ENCODE measurements around the gene PCDHGA1. TPM values are rescaled to one million over a fixed set of nuclear protein-coding genes. Genes with fewer than 3 reads are reported as not detected.

Gene PCDHGA1
- polyA plus RNA-seq, 1 donor (not counting 4 experiments of a cell fraction or from before 2014, with no cell fraction given): 0.09 TPM

DNA sequence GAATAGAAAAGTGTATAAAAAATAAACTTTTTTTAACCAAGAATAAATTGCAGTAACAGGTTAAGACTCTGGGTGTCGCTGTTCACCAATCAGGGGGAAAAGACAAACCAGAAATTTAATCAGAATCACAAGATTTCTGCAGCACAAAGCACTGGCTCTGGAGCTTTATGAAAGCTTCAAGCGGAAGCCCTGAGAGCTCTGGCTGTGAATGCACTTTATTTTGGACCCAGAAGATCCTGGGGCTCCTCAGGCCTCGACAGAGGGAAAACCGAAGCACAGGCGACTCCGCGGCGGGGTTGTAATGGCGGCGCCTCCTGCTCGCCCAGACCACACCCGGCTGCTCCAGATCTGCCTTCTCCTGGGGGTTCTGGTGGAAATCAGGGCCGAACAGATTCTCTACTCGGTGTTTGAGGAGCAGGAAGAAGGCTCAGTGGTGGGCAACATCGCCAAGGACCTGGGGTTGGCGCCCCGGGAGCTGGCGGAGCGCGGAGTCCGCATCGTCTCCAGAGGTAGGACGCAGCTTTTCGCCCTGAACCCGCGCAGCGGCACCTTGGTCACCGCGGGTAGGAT lies 24.7 kb downstream of the PCDHGA1 start, which contains the start of gene PCDHGA4:
Gene PCDHGA4 (plus strand): TSS at position 122 of the 570 bp plus-strand sequence. CDS start 87 bp downstream, at position 209.
- no peak within 1 kb of the TSS for H3K9ac ChIP-seq (ENCODE audit: control insufficient read depth, extremely low read depth, insufficient read depth, low read length)
- peaks cover 8% of the 10 kb centered on the region for H3K27me3 ChIP-seq (ENCODE audit: control insufficient read depth, extremely low read depth, insufficient read depth, low read length)
- H3K4me2 ChIP-seq (ENCODE audit: control insufficient read depth, extremely low read depth, insufficient read depth, low read depth, low read length): no peak within 1 kb of the TSS
- no peak for DNase-seq (ENCODE audit: low read depth, low spot score)
- H3K9me1 ChIP-seq (ENCODE audit: control insufficient read depth, extremely low read depth, insufficient read depth, low read length): no peaks in the 10 kb centered on the region
- H3K27ac ChIP-seq (ENCODE audit: control insufficient read depth, insufficient read depth, low read length): no peak within 1 kb of the TSS
- dilution Hi-C loops (cut with MboI; ENCODE audit: extremely low pct_ligation_motif_present, low sequenced_read_pairs): no loop called here
- H4K20me1 ChIP-seq (ENCODE audit: control insufficient read depth, extremely low read depth, insufficient read depth, low read length): no peaks in the 10 kb centered on the region
- H2AFZ ChIP-seq (ENCODE audit: control insufficient read depth, low read length): no peak within 1 kb of the TSS
- H3K9me3 ChIP-seq (ENCODE audit: control insufficient read depth, low read depth, low read length): peaks cover 9% of the 10 kb centered on the region
- H3K4me1 ChIP-seq (ENCODE audit: control insufficient read depth, extremely low read depth, insufficient read depth, low read length): no peaks in the 10 kb centered on the region
- TF ChIP-seq, protein P1, sequence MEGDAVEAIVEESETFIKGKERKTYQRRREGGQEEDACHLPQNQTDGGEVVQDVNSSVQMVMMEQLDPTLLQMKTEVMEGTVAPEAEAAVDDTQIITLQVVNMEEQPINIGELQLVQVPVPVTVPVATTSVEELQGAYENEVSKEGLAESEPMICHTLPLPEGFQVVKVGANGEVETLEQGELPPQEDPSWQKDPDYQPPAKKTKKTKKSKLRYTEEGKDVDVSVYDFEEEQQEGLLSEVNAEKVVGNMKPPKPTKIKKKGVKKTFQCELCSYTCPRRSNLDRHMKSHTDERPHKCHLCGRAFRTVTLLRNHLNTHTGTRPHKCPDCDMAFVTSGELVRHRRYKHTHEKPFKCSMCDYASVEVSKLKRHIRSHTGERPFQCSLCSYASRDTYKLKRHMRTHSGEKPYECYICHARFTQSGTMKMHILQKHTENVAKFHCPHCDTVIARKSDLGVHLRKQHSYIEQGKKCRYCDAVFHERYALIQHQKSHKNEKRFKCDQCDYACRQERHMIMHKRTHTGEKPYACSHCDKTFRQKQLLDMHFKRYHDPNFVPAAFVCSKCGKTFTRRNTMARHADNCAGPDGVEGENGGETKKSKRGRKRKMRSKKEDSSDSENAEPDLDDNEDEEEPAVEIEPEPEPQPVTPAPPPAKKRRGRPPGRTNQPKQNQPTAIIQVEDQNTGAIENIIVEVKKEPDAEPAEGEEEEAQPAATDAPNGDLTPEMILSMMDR (optimal IDR thresholded peaks at IDR 0.05 in 1 of 3, IDR thresholded peaks at IDR 0.05 in 1 of 3, conservative IDR thresholded peaks at IDR 0.05 in 1 of 3; ENCODE audit: extremely low read depth in 1 of 3, insufficient read depth in 2 of 3, low read length in 3 of 3): peak in 2 of 3 experiments; percentile 15 to 34
- no peak for TF ChIP-seq EZH2 (IDR thresholded peaks at IDR 0.05; ENCODE audit: low read length)
- H3K36me3 ChIP-seq (ENCODE audit: control insufficient read depth in 2 of 2, extremely low read depth in 1 of 2, insufficient read depth in 2 of 2, low read length in 2 of 2): no peaks in the 10 kb centered on the region
- no peak for FAIRE-seq
- H3K79me2 ChIP-seq (ENCODE audit: control insufficient read depth, insufficient read depth, low read length): no peaks in the 10 kb centered on the region
- peak within 1 kb of the TSS in 1 of 3 experiments; percentile 26 for H3K4me3 ChIP-seq (ENCODE audit: control insufficient read depth in 2 of 3, extremely low read depth in 1 of 3, insufficient read depth in 2 of 3, low read depth in 1 of 3, low read length in 3 of 3)

DNA sequence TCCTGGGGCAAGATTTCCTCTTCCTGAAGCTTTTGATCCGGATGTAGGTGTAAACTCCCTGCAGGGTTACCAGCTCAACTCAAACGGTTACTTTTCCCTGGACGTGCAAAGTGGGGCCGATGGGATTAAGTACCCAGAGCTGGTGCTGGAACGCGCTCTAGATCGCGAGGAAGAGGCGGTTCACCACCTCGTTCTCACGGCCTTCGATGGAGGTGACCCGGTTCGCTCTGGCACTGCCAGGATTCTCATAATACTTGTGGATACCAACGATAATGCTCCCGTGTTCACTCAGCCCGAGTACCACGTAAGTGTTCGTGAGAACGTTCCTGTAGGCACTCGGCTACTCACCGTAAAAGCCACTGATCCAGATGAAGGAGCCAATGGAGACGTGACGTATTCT lies 25.3 kb downstream of the PCDHGA1 start:
- DNase-seq (ENCODE audit: low read depth, low spot score) (no peak), FAIRE-seq (no peak)
- Histone ChIP-seq H3K79me2 (ENCODE audit: control insufficient read depth, insufficient read depth, low read length) (no peaks in the 10 kb centered on the region), H2AFZ (ENCODE audit: control insufficient read depth, low read length) (no peak overlapping the region), H3K27ac (ENCODE audit: control insufficient read depth, insufficient read depth, low read length) (no peak overlapping the region), H3K9me1 (ENCODE audit: control insufficient read depth, extremely low read depth, insufficient read depth, low read length) (no peaks in the 10 kb centered on the region), H3K4me2 (ENCODE audit: control insufficient read depth, extremely low read depth, insufficient read depth, low read depth, low read length) (no peak overlapping the region), H3K9me3 (ENCODE audit: control insufficient read depth, low read depth, low read length) (peaks cover 11% of the 10 kb centered on the region), H3K36me3 (ENCODE audit: control insufficient read depth in 2 of 2, extremely low read depth in 1 of 2, insufficient read depth in 2 of 2, low read length in 2 of 2) (no peaks in the 10 kb centered on the region), H3K4me1 (ENCODE audit: control insufficient read depth, extremely low read depth, insufficient read depth, low read length) (no peaks in the 10 kb centered on the region), H4K20me1 (ENCODE audit: control insufficient read depth, extremely low read depth, insufficient read depth, low read length) (no peaks in the 10 kb centered on the region), H3K27me3 (ENCODE audit: control insufficient read depth, extremely low read depth, insufficient read depth, low read length) (peaks cover 12% of the 10 kb centered on the region), H3K9ac (ENCODE audit: control insufficient read depth, extremely low read depth, insufficient read depth, low read length) (no peak overlapping the region), H3K4me3 (ENCODE audit: control insufficient read depth in 2 of 3, extremely low read depth in 1 of 3, insufficient read depth in 2 of 3, low read depth in 1 of 3, low read length in 3 of 3) (no peak overlapping the region)
- TF ChIP-seq EZH2 (IDR thresholded peaks at IDR 0.05; ENCODE audit: low read length): no peak
- TF ChIP-seq, protein P1 (optimal IDR thresholded peaks at IDR 0.05 in 1 of 3, IDR thresholded peaks at IDR 0.05 in 1 of 3, conservative IDR thresholded peaks at IDR 0.05 in 1 of 3; ENCODE audit: extremely low read depth in 1 of 3, insufficient read depth in 2 of 3, low read length in 3 of 3): no peak
- dilution Hi-C loops (cut with MboI; ENCODE audit: extremely low pct_ligation_motif_present, low sequenced_read_pairs): no loop called here

Measured in keratinocyte (primary cell).